Suprapubic skin (tissue), 4 donors: ENCODE data around the gene GNAS-AS1.

Experiments
- CTCF ChIP-seq, 2 donors: fragments of 200-600 bp in 1 of 2; fragments of 450-650 bp in 1 of 2; sonication (generic) in 1 of 2; IDR thresholded peaks; one replicate each; pipeline ENCODE4 v1.5.1; 2016 to 2019; ENCODE audit warnings: antibody characterized with exemption in 2 of 2, mild to moderate bottlenecking in 1 of 2, moderate library complexity in 1 of 2
- POLR2A ChIP-seq, 2 donors: fragments of 450-650 bp; IDR thresholded peaks; one replicate each; pipeline ENCODE4 v1.6.1; 2017; ENCODE audit warnings: antibody characterized with exemption in 2 of 2, mild to moderate bottlenecking in 2 of 2, moderate library complexity in 2 of 2
- POLR2AphosphoS5 ChIP-seq, 3 donors: sonication (generic); formaldehyde crosslinking; IDR thresholded peaks; one replicate each; pipeline ENCODE4 v1.6.1; 2017; ENCODE audit warnings: antibody characterized with exemption in 3 of 3

DNA sequence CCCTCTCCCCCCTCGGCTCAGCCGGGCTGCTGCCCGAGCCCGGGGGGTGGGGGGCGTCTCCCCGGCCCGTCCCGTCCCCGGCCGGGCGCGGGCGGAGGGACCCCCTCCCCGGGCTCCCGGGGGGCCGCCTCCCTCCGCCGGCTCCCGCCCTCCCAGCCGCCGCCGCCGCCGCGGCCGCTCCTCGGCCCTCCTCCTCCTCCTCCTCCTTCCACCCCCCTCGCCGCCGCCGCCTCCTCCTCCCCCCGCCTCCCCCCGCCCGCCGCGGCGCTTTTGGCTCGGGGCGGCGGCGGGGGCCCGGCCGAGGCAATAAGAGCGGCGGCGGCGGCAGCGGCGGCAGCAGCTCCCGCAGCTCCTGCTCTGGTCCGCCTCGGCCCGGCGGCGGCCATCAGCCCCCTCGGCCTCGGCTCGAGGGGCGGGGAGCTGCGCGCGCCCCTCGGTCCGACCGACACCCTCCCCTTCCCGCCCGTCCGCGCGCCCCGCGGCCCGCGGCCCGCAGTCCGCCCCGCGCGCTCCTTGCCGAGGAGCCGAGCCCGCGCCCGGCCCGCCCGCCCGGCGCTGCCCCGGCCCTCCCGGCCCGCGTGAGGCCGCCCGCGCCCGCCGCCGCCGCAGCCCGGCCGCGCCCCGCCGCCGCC lies 40.5 kb upstream of the GNAS-AS1 start:
- TF ChIP-seq POLR2A (IDR thresholded peaks at IDR 0.05), result peak; percentile 51 to 69
- no peak for TF ChIP-seq CTCF (IDR thresholded peaks at IDR 0.05)
- no peak for TF ChIP-seq POLR2AphosphoS5 (IDR thresholded peaks at IDR 0.05)
